ENCODE data around the gene MAP1LC3B2. TPM values are rescaled to one million over a fixed set of nuclear protein-coding genes. Genes with fewer than 3 reads are reported as not detected.
A peak's percentile ranks its signal among the peaks of the same experiment; 100 is the strongest.

Gene MAP1LC3B2
- total RNA-seq, 6 experiments from 2014 or later = 0.59 to 1.0 (median 0.70) TPM; not detected in 3

- H3K4me3 ChIP-seq = no peak overlapping the region
- no peaks in the 10 kb centered on the region for H3K36me3 ChIP-seq
- H3K4me1 ChIP-seq = peaks cover 0 to 2% (median 0%) of the 10 kb centered on the region in 4 donors
- no peak for DNase-seq
- TF ChIP-seq CTCF (IDR thresholded peaks at IDR 0.05) (no peak), POLR2A (IDR thresholded peaks at IDR 0.05) (no peak)
- intact Hi-C loops (cut with DNase I) = loop anchor here in 1 of 2 donors (10.0 kb wide), 1 partner anchor 607 kb away; no protein-coding TSS in a partner anchor
- no peaks in the 10 kb centered on the region for H3K9me3 ChIP-seq
- 45% methylated on average over 5 of the region's 7 CpGs for WGBS (ENCODE audit: insufficient coverage, low coverage, low lambda C conversion rate, missing lambda C conversion rate)
- H3K27me3 ChIP-seq = no peaks in the 10 kb centered on the region
- ATAC-seq = peak in 2 of 4 donors; percentile 25 to 51
- H3K27ac ChIP-seq = no peak overlapping the region
Observed at GRCh38 chr12:116601933-116602810, 43.0 kb downstream of the MAP1LC3B2 start.

GRCh38 chr12:116603546-116604177, 44.5 kb downstream of the MAP1LC3B2 start:
- ATAC-seq = no peak
- H3K36me3 ChIP-seq = no peaks in the 10 kb centered on the region
- DNase-seq = no peak
- TF ChIP-seq CTCF (IDR thresholded peaks at IDR 0.05) = no peak
- no peak for TF ChIP-seq POLR2A (IDR thresholded peaks at IDR 0.05)
- intact Hi-C loops (cut with DNase I) = loop anchor here in 1 of 2 donors (10.0 kb wide), 1 partner anchor 609 kb away; no protein-coding TSS in a partner anchor
- no peaks in the 10 kb centered on the region for H3K9me3 ChIP-seq
- 64% methylated on average over 7 of the region's 15 CpGs for WGBS (ENCODE audit: insufficient coverage, low coverage, low lambda C conversion rate, missing lambda C conversion rate)
- H3K27me3 ChIP-seq = no peaks in the 10 kb centered on the region
- no peak overlapping the region for H3K27ac ChIP-seq
- peaks cover 0 to 2% (median 0%) of the 10 kb centered on the region in 4 donors for H3K4me1 ChIP-seq
- H3K4me3 ChIP-seq = no peak overlapping the region

GRCh38 chr12:116604178-116604895, 45.2 kb downstream of the MAP1LC3B2 start:
- no peaks in the 10 kb centered on the region for H3K36me3 ChIP-seq
- no peak overlapping the region for H3K27ac ChIP-seq
- 49% methylated on average over 11 of the region's 13 CpGs for WGBS (ENCODE audit: insufficient coverage, low coverage, low lambda C conversion rate, missing lambda C conversion rate)
- no peak for TF ChIP-seq CTCF (IDR thresholded peaks at IDR 0.05)
- no peak for TF ChIP-seq POLR2A (IDR thresholded peaks at IDR 0.05)
- intact Hi-C loops (cut with DNase I) = loop anchor here in 1 of 2 donors (10.0 kb wide), 1 partner anchor 610 kb away; no protein-coding TSS in a partner anchor
- ATAC-seq (no peak), DNase-seq (no peak)
- H3K27me3 ChIP-seq = no peaks in the 10 kb centered on the region
- H3K9me3 ChIP-seq = no peaks in the 10 kb centered on the region
- peaks cover 0 to 1% (median 0%) of the 10 kb centered on the region in 4 donors for H3K4me1 ChIP-seq
- no peak overlapping the region for H3K4me3 ChIP-seq

- intact Hi-C loops (cut with DNase I) = loop anchor here in 1 of 2 donors (10.0 kb wide), 1 partner anchor 610 kb away; no protein-coding TSS in a partner anchor
Observed at GRCh38 chr12:116604951-116605641, 45.9 kb downstream of the MAP1LC3B2 start.

More at GRCh38 chr12:116604951-116605641, 45.9 kb downstream of the MAP1LC3B2 start:
- WGBS (ENCODE audit: insufficient coverage, low coverage, low lambda C conversion rate, missing lambda C conversion rate) = 78% methylated on average over 21 of the region's 22 CpGs
- no peaks in the 10 kb centered on the region for H3K27me3 ChIP-seq
- H3K27ac ChIP-seq = no peak overlapping the region
- H3K4me3 ChIP-seq = no peak overlapping the region
- ATAC-seq (no peak), DNase-seq (no peak)
- no peaks in the 10 kb centered on the region for H3K4me1 ChIP-seq
- H3K9me3 ChIP-seq = no peaks in the 10 kb centered on the region
- H3K36me3 ChIP-seq = no peaks in the 10 kb centered on the region
- TF ChIP-seq POLR2A (IDR thresholded peaks at IDR 0.05) = no peak
- no peak for TF ChIP-seq CTCF (IDR thresholded peaks at IDR 0.05)
